Measurements from ENCODE around the gene HCFC1R1. TPM values are rescaled to one million over a fixed set of nuclear protein-coding genes. Genes with fewer than 3 reads are reported as not detected.

HCFC1R1 gene
- total and polyA plus RNA-seq, 2 experiments from 2014 or later: 30.2 to 192 TPM

GRCh38 chr16:2982402-2982801, 41.3 kb downstream of the HCFC1R1 start:
- H3K4me3 Mint-ChIP-seq: peak overlapping the region; percentile 85; the same call in 2 of the 3 replicates
- H3K4me2 ChIP-seq: peak overlapping the region; percentile 92
- TF ChIP-seq, protein P1, sequence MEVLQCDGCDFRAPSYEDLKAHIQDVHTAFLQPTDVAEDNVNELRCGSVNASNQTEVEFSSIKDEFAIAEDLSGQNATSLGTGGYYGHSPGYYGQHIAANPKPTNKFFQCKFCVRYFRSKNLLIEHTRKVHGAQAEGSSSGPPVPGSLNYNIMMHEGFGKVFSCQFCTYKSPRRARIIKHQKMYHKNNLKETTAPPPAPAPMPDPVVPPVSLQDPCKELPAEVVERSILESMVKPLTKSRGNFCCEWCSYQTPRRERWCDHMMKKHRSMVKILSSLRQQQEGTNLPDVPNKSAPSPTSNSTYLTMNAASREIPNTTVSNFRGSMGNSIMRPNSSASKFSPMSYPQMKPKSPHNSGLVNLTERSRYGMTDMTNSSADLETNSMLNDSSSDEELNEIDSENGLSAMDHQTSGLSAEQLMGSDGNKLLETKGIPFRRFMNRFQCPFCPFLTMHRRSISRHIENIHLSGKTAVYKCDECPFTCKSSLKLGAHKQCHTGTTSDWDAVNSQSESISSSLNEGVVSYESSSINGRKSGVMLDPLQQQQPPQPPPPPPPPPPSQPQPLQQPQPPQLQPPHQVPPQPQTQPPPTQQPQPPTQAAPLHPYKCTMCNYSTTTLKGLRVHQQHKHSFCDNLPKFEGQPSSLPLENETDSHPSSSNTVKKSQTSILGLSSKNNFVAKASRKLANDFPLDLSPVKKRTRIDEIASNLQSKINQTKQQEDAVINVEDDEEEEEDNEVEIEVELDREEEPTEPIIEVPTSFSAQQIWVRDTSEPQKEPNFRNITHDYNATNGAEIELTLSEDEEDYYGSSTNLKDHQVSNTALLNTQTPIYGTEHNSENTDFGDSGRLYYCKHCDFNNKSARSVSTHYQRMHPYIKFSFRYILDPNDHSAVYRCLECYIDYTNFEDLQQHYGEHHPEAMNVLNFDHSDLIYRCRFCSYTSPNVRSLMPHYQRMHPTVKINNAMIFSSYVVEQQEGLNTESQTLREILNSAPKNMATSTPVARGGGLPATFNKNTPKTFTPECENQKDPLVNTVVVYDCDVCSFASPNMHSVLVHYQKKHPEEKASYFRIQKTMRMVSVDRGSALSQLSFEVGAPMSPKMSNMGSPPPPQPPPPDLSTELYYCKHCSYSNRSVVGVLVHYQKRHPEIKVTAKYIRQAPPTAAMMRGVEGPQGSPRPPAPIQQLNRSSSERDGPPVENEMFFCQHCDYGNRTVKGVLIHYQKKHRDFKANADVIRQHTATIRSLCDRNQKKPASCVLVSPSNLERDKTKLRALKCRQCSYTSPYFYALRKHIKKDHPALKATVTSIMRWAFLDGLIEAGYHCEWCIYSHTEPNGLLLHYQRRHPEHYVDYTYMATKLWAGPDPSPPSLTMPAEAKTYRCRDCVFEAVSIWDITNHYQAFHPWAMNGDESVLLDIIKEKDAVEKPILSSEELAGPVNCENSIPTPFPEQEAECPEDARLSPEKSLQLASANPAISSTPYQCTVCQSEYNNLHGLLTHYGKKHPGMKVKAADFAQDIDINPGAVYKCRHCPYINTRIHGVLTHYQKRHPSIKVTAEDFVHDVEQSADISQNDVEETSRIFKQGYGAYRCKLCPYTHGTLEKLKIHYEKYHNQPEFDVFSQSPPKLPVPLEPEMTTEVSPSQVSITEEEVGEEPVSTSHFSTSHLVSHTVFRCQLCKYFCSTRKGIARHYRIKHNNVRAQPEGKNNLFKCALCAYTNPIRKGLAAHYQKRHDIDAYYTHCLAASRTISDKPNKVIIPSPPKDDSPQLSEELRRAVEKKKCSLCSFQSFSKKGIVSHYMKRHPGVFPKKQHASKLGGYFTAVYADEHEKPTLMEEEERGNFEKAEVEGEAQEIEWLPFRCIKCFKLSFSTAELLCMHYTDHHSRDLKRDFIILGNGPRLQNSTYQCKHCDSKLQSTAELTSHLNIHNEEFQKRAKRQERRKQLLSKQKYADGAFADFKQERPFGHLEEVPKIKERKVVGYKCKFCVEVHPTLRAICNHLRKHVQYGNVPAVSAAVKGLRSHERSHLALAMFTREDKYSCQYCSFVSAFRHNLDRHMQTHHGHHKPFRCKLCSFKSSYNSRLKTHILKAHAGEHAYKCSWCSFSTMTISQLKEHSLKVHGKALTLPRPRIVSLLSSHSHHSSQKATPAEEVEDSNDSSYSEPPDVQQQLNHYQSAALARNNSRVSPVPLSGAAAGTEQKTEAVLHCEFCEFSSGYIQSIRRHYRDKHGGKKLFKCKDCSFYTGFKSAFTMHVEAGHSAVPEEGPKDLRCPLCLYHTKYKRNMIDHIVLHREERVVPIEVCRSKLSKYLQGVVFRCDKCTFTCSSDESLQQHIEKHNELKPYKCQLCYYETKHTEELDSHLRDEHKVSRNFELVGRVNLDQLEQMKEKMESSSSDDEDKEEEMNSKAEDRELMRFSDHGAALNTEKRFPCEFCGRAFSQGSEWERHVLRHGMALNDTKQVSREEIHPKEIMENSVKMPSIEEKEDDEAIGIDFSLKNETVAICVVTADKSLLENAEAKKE (CRISPR knock-in tag; IDR thresholded peaks at IDR 0.05): no peak
- TF ChIP-seq POLR2AphosphoS5 (IDR thresholded peaks at IDR 0.05; ENCODE audit: low read depth) (no peak), REST (IDR thresholded peaks at IDR 0.05; ENCODE audit: unreplicated experiment) (no peak), ZNF114 (CRISPR knock-in tag; IDR thresholded peaks at IDR 0.05) (no peak), ZNF331 (CRISPR knock-in tag; IDR thresholded peaks at IDR 0.05; ENCODE audit: low read depth) (no peak), EZH2phosphoT487 (IDR thresholded peaks at IDR 0.05; ENCODE audit: unreplicated experiment) (no peak), NANOG (IDR thresholded peaks at IDR 0.05; ENCODE audit: borderline replicate concordance) (no peak), CREB1 (CRISPR knock-in tag; IDR thresholded peaks at IDR 0.05; ENCODE audit: low read depth) (no peak)

More at GRCh38 chr16:2982402-2982801, 41.3 kb downstream of the HCFC1R1 start:
- peak overlapping the region; percentile 84; the same call in 1 of the 2 replicates for H3K27ac Mint-ChIP-seq
- no peak for ATAC-seq
- Histone ChIP-seq H4K20me1 (replicated peaks; ENCODE audit: insufficient read depth) (peaks cover 6% of the 10 kb centered on the region; the same call in 1 of the 2 replicates), H3K9me2 (ENCODE audit: insufficient read depth) (no peaks in the 10 kb centered on the region), H3K4me3 (peak overlapping the region; percentile 86; the same call in 1 of the 2 replicates), H2AFZ (no peak overlapping the region), H3K79me2 (replicated peaks; ENCODE audit: insufficient read depth) (peaks cover 14% of the 10 kb centered on the region), H3K36me3 (ENCODE audit: insufficient read depth) (0 out of 2 replicates have a peak, but pooled peaks cover 3% of the 10 kb centered on the region), H3K27ac (ENCODE audit: low read depth) (peak overlapping the region; percentile 96), H3F3A (replicated peaks; ENCODE audit: low read depth) (peaks cover 19% of the 10 kb centered on the region), H3K4me1 (ENCODE audit: insufficient read depth) (peaks cover 22% of the 10 kb centered on the region), H3K27me3 (ENCODE audit: insufficient read depth) (no peaks in the 10 kb centered on the region)
- H3K9me3 Mint-ChIP-seq: peaks cover 2% of the 10 kb centered on the region; the same call in 2 of the 3 replicates
- H3K27me3 Mint-ChIP-seq (ENCODE audit: insufficient read depth, low read depth, poor library complexity): peaks cover 17% of the 10 kb centered on the region
- DNase-seq (ENCODE audit: low spot score): no peak
- H3K36me3 Mint-ChIP-seq (ENCODE audit: low read depth): peaks cover 9% of the 10 kb centered on the region
- H3K4me1 Mint-ChIP-seq: peaks cover 22% of the 10 kb centered on the region

Data from GM23338 (cell line).